H1 (cell line): ENCODE measurements around the gene ANK3. TPM values are rescaled to one million over a fixed set of nuclear protein-coding genes. Genes with fewer than 3 reads are reported as not detected.

Source experiments
- ASH2L ChIP-seq: fragments of 200-600, 300-600 bp; sonication (generic); IDR thresholded peaks from one replicate; pipeline ENCODE4 v1.7.1; 2017; ENCODE audit warnings: low read length
- CHD2 ChIP-seq: IDR thresholded peaks from 2 replicates; pipeline ENCODE4 v1.6.1; 2012; ENCODE audit warnings: low read length, improper control_type of control experiment
- KDM4A ChIP-seq: IDR thresholded peaks from one replicate; pipeline ENCODE4 v1.7.1; 2012; ENCODE audit warnings: low read depth, mild to moderate bottlenecking, moderate library complexity, low read length, inconsistent platforms; ENCODE audit not compliant: severe bottlenecking
- KDM5A ChIP-seq: fragments of 200-600 bp; IDR thresholded peaks from 2 replicates; pipeline ENCODE4 v1.7.1; 2012; ENCODE audit warnings: mild to moderate bottlenecking, low read length, inconsistent platforms, mixed read lengths
- POLR2AphosphoS5 ChIP-seq: IDR thresholded peaks from 2 replicates; pipeline ENCODE4 v1.6.1; 2011; ENCODE audit warnings: low read depth, low read length
- SIX5 ChIP-seq: IDR thresholded peaks from 2 replicates; pipeline ENCODE4 v1.6.1; 2011; ENCODE audit warnings: mild to moderate bottlenecking, low read depth, low read length
- TAF7 ChIP-seq: optimal IDR thresholded peaks from 2 replicates; pipeline ENCODE3; 2011; ENCODE audit warnings: low read depth, mild to moderate bottlenecking, inconsistent platforms, low read length, moderate library complexity, borderline replicate concordance
- polyA plus RNA-seq, 7 experiments: library from polyadenylated mRNA; depleted of rRNA in 3 of 7; stranded (reverse) in 5 of 7; unstranded in 2 of 7; fragments of >200 nt in 5 of 7; fragments of 200-250 nt in 2 of 7; gene quantifications; 1 replicate in 5 of 7; 2 replicates in 1 of 7; 4 replicates in 1 of 7; pipeline versions ENCODE4 v1.2.1 to v1.2.3, GENCODE V29; 2011 to 2013; ENCODE audit warnings: missing spikeins in 2 of 7, mixed read lengths in 2 of 7
- total RNA-seq: library from RNA; stranded (reverse); fragmentation: NEBNext Ultra II Directional; extraction: Animal tissue kit (Norgen Biotek cat#: 25700); gene quantifications from 2 replicates; pipeline ENCODE4 v1.2.1, GENCODE V29; 2021

Gene ANK3
- total and polyA plus RNA-seq, 2 of the 8 experiments (the other 6 are each of a cell fraction or from before 2014, with no cell fraction given) = 18.1 to 67.9 TPM

- no peak for TF ChIP-seq SIX5
- no peak for TF ChIP-seq KDM4A
- TF ChIP-seq POLR2AphosphoS5 = no peak
- TF ChIP-seq CHD2 = no peak
- TF ChIP-seq TAF7 = no peak
- no peak for TF ChIP-seq ASH2L
- no peak for TF ChIP-seq KDM5A
Measured at GRCh38 chr10:60142736-60143135, 246.9 kb downstream of the ANK3 start (continued).
